K562 (cell line): ENCODE measurements around the gene AAR2.

Source experiments
- CBX2 ChIP-seq: fragments of 200-600 bp; sonication (generic); IDR thresholded peaks from one replicate; pipeline ENCODE4 v1.6.1; 2012; ENCODE audit warnings: mild to moderate bottlenecking, low read length, inconsistent platforms; ENCODE audit not compliant: insufficient read depth, poor library complexity, severe bottlenecking
- CHD4 ChIP-seq: fragments of 200-600 bp; sonication (generic); IDR thresholded peaks from 3 replicates; pipeline ENCODE4 v1.6.1; 2012; ENCODE audit warnings: low read depth, mild to moderate bottlenecking, mixed read lengths, low read length, inconsistent platforms; ENCODE audit not compliant: insufficient read depth, insufficient replicate concordance, poor library complexity, severe bottlenecking
- CTCF ChIP-seq, 3 experiments: IDR thresholded peaks in 2 of 3; conservative IDR thresholded peaks in 1 of 3; 2 replicates each; pipeline ENCODE4 v1.5.1; 2011 to 2012; ENCODE audit warnings: low read length in 3 of 3, mild to moderate bottlenecking in 3 of 3, control low read depth in 2 of 3, improper control_type of control experiment in 1 of 3, inconsistent platforms in 1 of 3, low read depth in 1 of 3, mixed read lengths in 1 of 3, moderate library complexity in 1 of 3; ENCODE audit not compliant: insufficient read depth in 2 of 3
- ESRRA ChIP-seq: fragments of 450-650 bp; IDR thresholded peaks from 2 replicates; pipeline ENCODE4 v1.6.1; 2014; ENCODE audit warnings: low read depth, mild to moderate bottlenecking, moderate library complexity, borderline replicate concordance
- GATA2 ChIP-seq: sonication (generic); formaldehyde crosslinking; IDR thresholded peaks from 2 replicates; pipeline ENCODE4 v1.4.0; 2020; ENCODE audit warnings: mild to moderate bottlenecking, missing genetic modification reagents
- POLR2AphosphoS5 ChIP-seq: IDR thresholded peaks from 2 replicates; pipeline ENCODE4 v1.6.1; 2011; ENCODE audit warnings: mild to moderate bottlenecking, low read depth, low read length, moderate library complexity; ENCODE audit not compliant: control insufficient read depth, insufficient read depth
- SIN3A ChIP-seq, 2 experiments: fragments of 150-350 bp in 1 of 2; IDR thresholded peaks; 2 replicates each; pipeline ENCODE4 v1.6.1; 2011 to 2016; ENCODE audit warnings: borderline replicate concordance in 2 of 2, low read depth in 2 of 2, low read length in 2 of 2, mild to moderate bottlenecking in 2 of 2, moderate library complexity in 2 of 2; ENCODE audit not compliant: control insufficient read depth in 1 of 2
- SLC30A9 ChIP-seq: fragments of 250-450 bp; sonication (Bioruptor Pico); IDR thresholded peaks from 2 replicates; pipeline ENCODE4 v1.8.0; 2022; ENCODE audit warnings: mild to moderate bottlenecking, moderate library complexity
- SNIP1 ChIP-seq: fragments of 450-650 bp; IDR thresholded peaks from 2 replicates; pipeline ENCODE4 v1.7.1; 2017; ENCODE audit warnings: low read depth, mild to moderate bottlenecking
- SREBF1 ChIP-seq: fragments of 150-350 bp; IDR thresholded peaks from 2 replicates; pipeline ENCODE4 v1.6.1; 2014; ENCODE audit warnings: antibody characterized with exemption, low read depth, low read length, borderline replicate concordance
- TCFL5 ChIP-seq: fragments of 250-450 bp; sonication (Bioruptor Pico); conservative IDR thresholded peaks from 2 replicates; pipeline ENCODE4 v1.6.1; 2021; ENCODE audit warnings: mild to moderate bottlenecking, moderate library complexity, matching md5 sums
- YY1 ChIP-seq, 3 experiments: IDR thresholded peaks; 2 replicates each; pipeline ENCODE4 v1.6.1; 2011; ENCODE audit warnings: low read length in 2 of 3, mild to moderate bottlenecking in 2 of 3, moderate library complexity in 2 of 3, borderline replicate concordance in 1 of 3, control low read depth in 1 of 3, low read depth in 1 of 3; ENCODE audit not compliant: insufficient read depth in 3 of 3, insufficient replicate concordance in 2 of 3, control insufficient read depth in 1 of 3, insufficient read length in 1 of 3; ENCODE audit errors: extremely low read depth in 1 of 3
- ZNF280B ChIP-seq: fragments of 250-450 bp; sonication (Bioruptor Pico); IDR thresholded peaks from 2 replicates; pipeline ENCODE4 v1.5.1; 2021; ENCODE audit warnings: mild to moderate bottlenecking

- no peak for TF ChIP-seq SLC30A9 (CRISPR knock-in tag)
- no peak for TF ChIP-seq CBX2
- TF ChIP-seq CTCF (IDR thresholded peaks at IDR 0.05 in 2 of 3, conservative IDR thresholded peaks at IDR 0.05 in 1 of 3; ENCODE audit: insufficient read depth in 2 of 3, low read depth in 1 of 3, low read length in 3 of 3): no peak
- no peak for TF ChIP-seq POLR2AphosphoS5
- no peak for TF ChIP-seq SREBF1
- no peak for TF ChIP-seq ESRRA
- TF ChIP-seq CHD4: no peak
- TF ChIP-seq GATA2: no peak
- no peak for TF ChIP-seq SNIP1
- TF ChIP-seq TCFL5: no peak
- TF ChIP-seq YY1 (IDR thresholded peaks at IDR 0.05; ENCODE audit: borderline replicate concordance in 1 of 3, control insufficient read depth in 1 of 3, extremely low read depth in 1 of 3, insufficient read depth in 3 of 3, insufficient read length in 1 of 3, insufficient replicate concordance in 2 of 3, low read depth in 1 of 3, low read length in 2 of 3): no peak
- no peak for TF ChIP-seq SIN3A (IDR thresholded peaks at IDR 0.05; ENCODE audit: borderline replicate concordance in 2 of 2, control insufficient read depth in 1 of 2, low read depth in 2 of 2, low read length in 2 of 2)
- TF ChIP-seq ZNF280B (CRISPR knock-in tag): no peak
Measured at GRCh38 chr20:36303831-36304230, 67.6 kb downstream of the AAR2 start.
